ENCODE data around the gene PER1. TPM values are rescaled to one million over a fixed set of nuclear protein-coding genes. Genes with fewer than 3 reads are reported as not detected.
A peak's percentile ranks its signal among the peaks of the same experiment; 100 is the strongest.
"Not testable (repeated sequence)": the region's sequence is repeated elsewhere in the genome, so short reads cannot be mapped to it uniquely, and the experiment has no call there.

PER1 gene
- total RNA-seq, 2 experiments from 2014 or later = 53.5 to 56.6 TPM

GRCh38 chr17:8185582-8186445, 33.6 kb upstream of the PER1 start:
- Mint-ChIP-seq H3K27me3 (peaks cover 14% of the 10 kb centered on the region), H3K9me3 (no peaks in the 10 kb centered on the region), H3K4me1 (peaks cover 18% of the 10 kb centered on the region), H3K27ac (no peak overlapping the region), H3K4me3 (no peak overlapping the region), H3K36me3 (ENCODE audit: low read depth) (no peaks in the 10 kb centered on the region)
- POLR2A ChIA-PET = interaction anchor here (1.0 to 21.0 kb wide), 12 partner anchors 10 to 109 kb away, joined by 3 to 612 read pairs (median 13); partner anchors contain the start of genes ALOXE3, AURKB, CTC1 and HES7
- CTCF ChIA-PET = interaction anchor here (0.8 to 5.5 kb wide), 8 partner anchors 9 to 67 kb away, joined by 3 to 52 read pairs (median 6); no protein-coding TSS in a partner anchor
- DNase-seq = peak; percentile 90

- Mint-ChIP-seq H3K4me1 (peaks cover 52% of the 10 kb centered on the region), H3K27me3 (peaks cover 5% of the 10 kb centered on the region), H3K9me3 (no peaks in the 10 kb centered on the region), H3K27ac (peak overlapping the region; percentile 85), H3K36me3 (ENCODE audit: low read depth) (peaks cover 3% of the 10 kb centered on the region), H3K4me3 (peak overlapping the region; percentile 94)
- DNase-seq = no peak
- ChIA-PET CTCF (interaction anchor here (1.1 kb wide), 2 partner anchors 13 to 18 kb away, joined by 3 read pairs; partner anchors contain the start of gene BORCS6), POLR2A (interaction anchor here (0.8 to 6.4 kb wide), 8 partner anchors 10 to 490 kb away, joined by 3 to 653 read pairs (median 8); partner anchors contain the start of genes AURKB, BORCS6, PER1 and TP53)
Observed at GRCh38 chr17:8176998-8177731, 25.0 kb upstream of the PER1 start.

GRCh38 chr17:8176197-8176940, 24.2 kb upstream of the PER1 start, which contains the start of gene TMEM107:
Gene TMEM107 (minus strand): TSS chr17:8176380. CDS start chr17:8176286, 94 bp downstream.
- peaks cover 54% of the 10 kb centered on the region for H3K4me1 Mint-ChIP-seq
- CTCF ChIA-PET = interaction anchor here (1.1 kb wide), 2 partner anchors 14 to 17 kb away, joined by 3 read pairs; partner anchors contain the start of gene BORCS6

GRCh38 chr17:8175795-8176196, 23.6 kb upstream of the PER1 start:
- Mint-ChIP-seq H3K27me3 (no peaks in the 10 kb centered on the region), H3K27ac (peak overlapping the region; percentile 85), H3K4me1 (peaks cover 56% of the 10 kb centered on the region), H3K36me3 (ENCODE audit: low read depth) (peaks cover 3% of the 10 kb centered on the region), H3K9me3 (no peaks in the 10 kb centered on the region), H3K4me3 (peak overlapping the region; percentile 94)
- POLR2A ChIA-PET = interaction anchor here (0.8 to 6.4 kb wide), 11 partner anchors 8 to 488 kb away, joined by 3 to 653 read pairs (median 4); partner anchors contain the start of genes AURKB, BORCS6, CTC1 and PER1
- CTCF ChIA-PET = no interaction called here
- DNase-seq = peak; percentile 26

More at GRCh38 chr17:8176197-8176940, 24.2 kb upstream of the PER1 start, which contains the start of gene TMEM107:
- no peaks in the 10 kb centered on the region for H3K9me3 Mint-ChIP-seq
- H3K4me3 Mint-ChIP-seq = peak within 1 kb of the TSS; percentile 94
- H3K27ac Mint-ChIP-seq = peak within 1 kb of the TSS; percentile 85
- peaks cover 1% of the 10 kb centered on the region for H3K27me3 Mint-ChIP-seq
- peak; percentile 92 for DNase-seq
- POLR2A ChIA-PET = interaction anchor here (0.8 to 6.4 kb wide), 12 partner anchors 9 to 489 kb away, joined by 3 to 653 read pairs (median 4); partner anchors contain the start of genes AURKB, BORCS6, CTC1 and PER1
- peaks cover 3% of the 10 kb centered on the region for H3K36me3 Mint-ChIP-seq (ENCODE audit: low read depth)

GRCh38 chr17:8173871-8174322, 21.7 kb upstream of the PER1 start:
- POLR2A ChIA-PET = interaction anchor here (0.6 to 6.4 kb wide), 52 partner anchors 14 to 1139 kb away, joined by 3 to 653 read pairs (median 5); partner anchors contain the start of genes ALOXE3, AURKB, BORCS6 and CNTROB
- CTCF ChIA-PET = interaction anchor here (0.7 to 2.2 kb wide), 12 partner anchors 10 to 127 kb away, joined by 3 to 10 read pairs (median 5); partner anchors contain the start of gene BORCS6
- Mint-ChIP-seq H3K27me3 (no peaks in the 10 kb centered on the region), H3K4me3 (peak overlapping the region; percentile 76), H3K27ac (peak overlapping the region; percentile 95), H3K36me3 (ENCODE audit: low read depth) (peaks cover 3% of the 10 kb centered on the region), H3K4me1 (peaks cover 56% of the 10 kb centered on the region), H3K9me3 (no peaks in the 10 kb centered on the region)
- DNase-seq = no peak

GRCh38 chr17:8173056-8173870, 21.1 kb upstream of the PER1 start:
- Mint-ChIP-seq H3K36me3 (ENCODE audit: low read depth) (peaks cover 3% of the 10 kb centered on the region), H3K9me3 (no peaks in the 10 kb centered on the region), H3K27me3 (no peaks in the 10 kb centered on the region), H3K4me3 (peak overlapping the region; percentile 76), H3K27ac (peak overlapping the region; percentile 95), H3K4me1 (peaks cover 57% of the 10 kb centered on the region)
- POLR2A ChIA-PET = interaction anchor here (0.6 to 6.4 kb wide), 58 partner anchors 15 to 1138 kb away, joined by 3 to 653 read pairs (median 5); partner anchors contain the start of genes ALOXE3, AURKB, BORCS6 and CNTROB
- CTCF ChIA-PET = interaction anchor here (0.7 to 2.2 kb wide), 12 partner anchors 9 to 128 kb away, joined by 3 to 10 read pairs (median 5); partner anchors contain the start of gene BORCS6
- peak; percentile 84 for DNase-seq

- peaks cover 37% of the 10 kb centered on the region for H3K4me1 Mint-ChIP-seq
- DNase-seq; H3K27me3 Mint-ChIP-seq; H3K9me3 Mint-ChIP-seq; H3K4me3 Mint-ChIP-seq; H3K27ac Mint-ChIP-seq; H3K36me3 Mint-ChIP-seq (ENCODE audit: low read depth); POLR2A ChIA-PET: not testable (repeated sequence)
- CTCF ChIA-PET = interaction anchor here (0.9 to 1.3 kb wide), 2 partner anchors 12 to 112 kb away, joined by 3 read pairs; no protein-coding TSS in a partner anchor
Observed at GRCh38 chr17:8170186-8170585, 18.0 kb upstream of the PER1 start.

GRCh38 chr17:8167526-8167925, 15.3 kb upstream of the PER1 start:
- ChIA-PET CTCF (interaction anchor here (0.5 to 1.5 kb wide), 5 partner anchors 9 to 74 kb away, joined by 3 to 7 read pairs (median 3); partner anchors contain the start of gene BORCS6), POLR2A (interaction anchor here (0.7 to 2.0 kb wide), 5 partner anchors 8 to 45 kb away, joined by 3 to 7 read pairs (median 4); no protein-coding TSS in a partner anchor)
- Mint-ChIP-seq H3K27ac (no peak overlapping the region), H3K4me1 (peaks cover 34% of the 10 kb centered on the region), H3K4me3 (no peak overlapping the region), H3K9me3 (no peaks in the 10 kb centered on the region), H3K27me3 (no peaks in the 10 kb centered on the region), H3K36me3 (ENCODE audit: low read depth) (no peaks in the 10 kb centered on the region)
- DNase-seq = no peak

GRCh38 chr17:8166731-8167130, 14.5 kb upstream of the PER1 start:
- Mint-ChIP-seq H3K27me3 (no peaks in the 10 kb centered on the region), H3K4me3 (no peak overlapping the region), H3K9me3 (no peaks in the 10 kb centered on the region), H3K36me3 (ENCODE audit: low read depth) (peaks cover 2% of the 10 kb centered on the region), H3K4me1 (peaks cover 32% of the 10 kb centered on the region), H3K27ac (no peak overlapping the region)
- ChIA-PET POLR2A (interaction anchor here (2.0 kb wide), 1 partner anchor 10 kb away, joined by 7 read pairs; no protein-coding TSS in a partner anchor), CTCF (no interaction called here)
- DNase-seq = no peak

- Mint-ChIP-seq H3K27ac (peak overlapping the region; percentile 98), H3K4me1 (peaks cover 45% of the 10 kb centered on the region), H3K9me3 (no peaks in the 10 kb centered on the region), H3K4me3 (peak overlapping the region; percentile 76), H3K36me3 (ENCODE audit: low read depth) (peaks cover 22% of the 10 kb centered on the region), H3K27me3 (no peaks in the 10 kb centered on the region)
- POLR2A ChIA-PET = interaction anchor here (0.7 to 16.5 kb wide), 20 partner anchors 10 to 322 kb away, joined by 3 to 653 read pairs (median 6); partner anchors contain the start of genes AURKB, BORCS6, CNTROB and CTC1
- no peak for DNase-seq
- CTCF ChIA-PET = interaction anchor here (1.3 kb wide), 1 partner anchor 9 kb away, joined by 5 read pairs; no protein-coding TSS in a partner anchor
Observed at GRCh38 chr17:8164815-8165131, 12.6 kb upstream of the PER1 start.
